GM23338 (cell line): Measurements from ENCODE around the gene CHD5. TPM values are rescaled to one million over a fixed set of nuclear protein-coding genes. Genes with fewer than 3 reads are reported as not detected.

Experiments
- ATAC-seq: fragments of 200-7000 bp; cut with Tn5 transposase; 3 replicates; pipeline ENCODE4 v1.9.1; 2020
- DNase-seq: peaks from one replicate; pipeline ENCODE4 v3.0.0-alpha.2; 2015; ENCODE audit warnings: low spot score
- H2AFZ ChIP-seq: fragments of 200-600 bp; sonication (generic); 2 replicates; pipeline ENCODE4 v1.8.0; 2016; ENCODE audit warnings: antibody characterized with exemption, mild to moderate bottlenecking, moderate library complexity
- H3F3A ChIP-seq: fragments of 200-600 bp; sonication (generic); replicated peaks from 2 replicates; pipeline ENCODE4 v1.8.0; 2017; ENCODE audit warnings: antibody characterized with exemption, mixed run types, low read depth
- H3K27ac ChIP-seq: fragments of 200-600 bp; sonication (generic); 2 replicates; pipeline ENCODE4 v1.6.1; 2016; ENCODE audit warnings: low read depth
- H3K27me3 ChIP-seq: fragments of 200-600 bp; sonication (generic); 2 replicates; pipeline ENCODE4 v1.8.0; 2016; ENCODE audit warnings: mild to moderate bottlenecking, mixed run types, moderate library complexity; ENCODE audit not compliant: insufficient read depth
- H3K36me3 ChIP-seq: fragments of 200-600 bp; sonication (generic); 2 replicates; pipeline ENCODE4 v1.8.0; 2016; ENCODE audit warnings: mild to moderate bottlenecking; ENCODE audit not compliant: insufficient read depth
- H3K4me1 ChIP-seq: fragments of 200-600 bp; sonication (generic); 2 replicates; pipeline ENCODE4 v1.8.0; 2016; ENCODE audit warnings: mild to moderate bottlenecking, moderate library complexity; ENCODE audit not compliant: insufficient read depth
- H3K4me2 ChIP-seq: fragments of 200-600 bp; sonication (generic); 2 replicates; pipeline ENCODE4 v1.7.1; 2017; ENCODE audit warnings: mixed run types
- H3K4me3 ChIP-seq: fragments of 200-600 bp; sonication (generic); 2 replicates; pipeline ENCODE4 v1.6.1; 2016; ENCODE audit warnings: mixed run types
- H3K79me2 ChIP-seq: fragments of 200-600 bp; sonication (generic); replicated peaks from 2 replicates; pipeline ENCODE4 v1.8.0; 2017; ENCODE audit warnings: mild to moderate bottlenecking; ENCODE audit not compliant: insufficient read depth
- H3K9me2 ChIP-seq: fragments of 200-600 bp; sonication (generic); 2 replicates; pipeline ENCODE4 v1.8.0; 2017; ENCODE audit not compliant: insufficient read depth
- H4K20me1 ChIP-seq: fragments of 200-600 bp; sonication (generic); replicated peaks from 2 replicates; pipeline ENCODE4 v1.8.0; 2017; ENCODE audit warnings: mild to moderate bottlenecking; ENCODE audit not compliant: insufficient read depth
- H3K27ac Mint-ChIP-seq: 2 replicates; pipeline ENCODE4 v1.8.0; 2020; ENCODE audit warnings: inconsistent platforms, mild to moderate bottlenecking, moderate library complexity, mixed read lengths
- H3K27me3 Mint-ChIP-seq: 3 replicates; pipeline ENCODE4 v1.8.0; 2022; ENCODE audit warnings: low read depth, mild to moderate bottlenecking, moderate library complexity, mixed read lengths, inconsistent platforms; ENCODE audit not compliant: insufficient read depth, poor library complexity
- H3K36me3 Mint-ChIP-seq: 3 replicates; pipeline ENCODE4 v1.8.0; 2021; ENCODE audit warnings: low read depth, mild to moderate bottlenecking, inconsistent platforms, moderate library complexity, mixed read lengths
- H3K4me1 Mint-ChIP-seq: 3 replicates; pipeline ENCODE4 v1.8.0; 2020; ENCODE audit warnings: mild to moderate bottlenecking, inconsistent platforms, mixed read lengths
- H3K4me3 Mint-ChIP-seq: 3 replicates; pipeline ENCODE4 v1.8.0; 2021; ENCODE audit warnings: moderate library complexity, mild to moderate bottlenecking, inconsistent platforms, mixed read lengths
- H3K9me3 Mint-ChIP-seq: 3 replicates; pipeline ENCODE4 v1.8.0; 2020; ENCODE audit warnings: moderate library complexity, mild to moderate bottlenecking, inconsistent platforms, mixed read lengths
- CREB1 ChIP-seq: fragments of 250-450 bp; sonication (Bioruptor Pico); IDR thresholded peaks from 2 replicates; pipeline ENCODE4 v1.5.0; 2020; ENCODE audit warnings: low read depth, mild to moderate bottlenecking, moderate library complexity
- CTCF ChIP-seq, 2 experiments: fragments of 200-600 bp in 1 of 2; sonication (generic) in 1 of 2; conservative IDR thresholded peaks; 2 replicates each; pipeline versions ENCODE4 v1.5.1 to v1.6.1; 2016 to 2017; ENCODE audit warnings: antibody characterized with exemption in 2 of 2, low read depth in 2 of 2, mild to moderate bottlenecking in 2 of 2, moderate library complexity in 1 of 2
- ETS1 ChIP-seq: IDR thresholded peaks from 2 replicates; pipeline ENCODE4 v1.6.1; 2016; ENCODE audit warnings: antibody characterized with exemption
- EZH2 ChIP-seq: fragments of 200-600 bp; sonication (generic); IDR thresholded peaks from one replicate; pipeline ENCODE4 v1.8.0; 2017; ENCODE audit warnings: antibody characterized with exemption, mild to moderate bottlenecking, low read depth; ENCODE audit not compliant: unreplicated experiment
- EZH2phosphoT487 ChIP-seq: fragments of 200-600 bp; sonication (generic); IDR thresholded peaks from one replicate; pipeline ENCODE4 v1.8.1; 2018; ENCODE audit warnings: antibody characterized with exemption; ENCODE audit not compliant: unreplicated experiment
- NANOG ChIP-seq: IDR thresholded peaks from 2 replicates; pipeline ENCODE4 v1.6.1; 2016; ENCODE audit warnings: antibody characterized with exemption, borderline replicate concordance
- POLR2AphosphoS5 ChIP-seq: IDR thresholded peaks from 2 replicates; pipeline ENCODE4 v1.6.1; 2016; ENCODE audit warnings: antibody characterized with exemption, low read depth
- REST ChIP-seq: IDR thresholded peaks from one replicate; pipeline ENCODE4 v1.6.1; 2018; ENCODE audit warnings: antibody characterized with exemption; ENCODE audit not compliant: unreplicated experiment
- STAT1 ChIP-seq: IDR thresholded peaks from one replicate; pipeline ENCODE4 v1.6.1; 2016; ENCODE audit warnings: antibody characterized with exemption; ENCODE audit not compliant: unreplicated experiment
- ZNF331 ChIP-seq: fragments of 250-450 bp; sonication (Bioruptor Pico); IDR thresholded peaks from 2 replicates; pipeline ENCODE4 v1.5.0; 2020; ENCODE audit warnings: low read depth, mild to moderate bottlenecking, moderate library complexity
- ZNF462 ChIP-seq: fragments of 250-450 bp; sonication (Bioruptor Pico); IDR thresholded peaks from 2 replicates; pipeline ENCODE4 v1.5.0; 2020; ENCODE audit warnings: mild to moderate bottlenecking, moderate library complexity
- polyA plus RNA-seq: library from polyadenylated mRNA; unstranded; fragments of >200 nt; fragmentation: Nextera tagmentation; extraction: Ambion mirVana; gene quantifications from 2 replicates; pipeline ENCODE4 v1.2.1, GENCODE V29; 2016
- total RNA-seq: library from RNA; depleted of rRNA; stranded (reverse); fragments of >200 nt; shearing (Covaris generic); gene quantifications from 2 replicates; pipeline ENCODE4 v1.2.3, GENCODE V29; 2014

Gene CHD5
- total and polyA plus RNA-seq, 2 experiments from 2014 or later, result 0.32 to 1.0 TPM

- DNase-seq (no peak), ATAC-seq (no peak)
- Histone ChIP-seq H3K4me2 (no peak overlapping the region), H3K27me3 (no peaks in the 10 kb centered on the region), H3K79me2 (no peaks in the 10 kb centered on the region), H2AFZ (no peak overlapping the region), H3K36me3 (no peaks in the 10 kb centered on the region), H3F3A (0 out of 2 replicates have a peak, but pooled peaks cover 2% of the 10 kb centered on the region), H3K4me1 (no peaks in the 10 kb centered on the region), H4K20me1 (no peaks in the 10 kb centered on the region), H3K9me2 (no peaks in the 10 kb centered on the region), H3K27ac (no peak overlapping the region), H3K4me3 (no peak overlapping the region)
- no peak overlapping the region for H3K4me3 Mint-ChIP-seq
- H3K4me1 Mint-ChIP-seq, result peaks cover 7% of the 10 kb centered on the region
- H3K27me3 Mint-ChIP-seq, result no peaks in the 10 kb centered on the region
- no peaks in the 10 kb centered on the region for H3K36me3 Mint-ChIP-seq
- H3K27ac Mint-ChIP-seq, result no peak overlapping the region; the same call in 1 of the 2 replicates
- TF ChIP-seq NANOG (no peak), CTCF (conservative IDR thresholded peaks at IDR 0.05; ENCODE audit: low read depth in 2 of 2) (no peak), EZH2phosphoT487 (no peak), EZH2 (no peak), POLR2AphosphoS5 (no peak), STAT1 (no peak), ETS1 (no peak), ZNF331 (CRISPR knock-in tag) (no peak), ZNF462 (no peak), REST (no peak), CREB1 (no peak)
- no peaks in the 10 kb centered on the region for H3K9me3 Mint-ChIP-seq
Observed at GRCh38 chr1:6086762-6087376, 93.3 kb downstream of the CHD5 start.
